Gastrocnemius medialis (tissue), 4 donors: Measurements from ENCODE around the gene NDUFB8. TPM values are rescaled to one million over a fixed set of nuclear protein-coding genes. Genes with fewer than 3 reads are reported as not detected.

Experiments
- ATAC-seq, 2 donors: fragments of 150-250 bp; one replicate each; pipeline ENCODE4 v1.9.1; 2016
- DNase-seq, 2 donors: peaks; one replicate each; pipeline ENCODE4 v3.0.0-alpha.2; 2019
- H3K27ac ChIP-seq, 4 donors: fragments of 200-600 bp; sonication (generic); 1 replicate in 1 of 4; 2 replicates in 3 of 4; pipeline ENCODE4 v1.5.1; 2016 to 2018; ENCODE audit warnings: mild to moderate bottlenecking in 2 of 4, moderate library complexity in 1 of 4
- H3K27me3 ChIP-seq, 3 donors: fragments of 200-600 bp; sonication (generic) in 2 of 3; 1 replicate in 1 of 3; 2 replicates in 2 of 3; pipeline versions ENCODE4 v1.5.1 to v1.6.0; 2016 to 2019; ENCODE audit warnings: mild to moderate bottlenecking in 1 of 3, moderate library complexity in 1 of 3
- H3K36me3 ChIP-seq, 2 donors: fragments of 200-600 bp; sonication (generic) in 1 of 2; one replicate each; pipeline ENCODE4 v1.5.1; 2017 to 2018
- H3K4me1 ChIP-seq, 2 donors: fragments of 200-600 bp; sonication (generic) in 1 of 2; one replicate each; pipeline ENCODE4 v1.5.1; 2016 to 2017; ENCODE audit warnings: mild to moderate bottlenecking in 2 of 2
- H3K4me3 ChIP-seq, 4 donors: fragments of 200-600 bp; sonication (generic) in 3 of 4; 1 replicate in 1 of 4; 2 replicates in 3 of 4; pipeline ENCODE4 v1.5.1; 2016 to 2019; ENCODE audit warnings: mild to moderate bottlenecking in 2 of 4
- H3K9me3 ChIP-seq, 3 donors: fragments of 200-600 bp; sonication (generic) in 2 of 3; 1 replicate in 1 of 3; 2 replicates in 2 of 3; pipeline ENCODE4 v1.5.1; 2016 to 2019
- CTCF ChIP-seq, 5 experiments: fragments of 450-650 bp in 3 of 5; fragments of 200-600 bp in 2 of 5; sonication (generic) in 2 of 5; IDR thresholded peaks in 4 of 5; conservative IDR thresholded peaks in 1 of 5; 1 replicate in 4 of 5; 2 replicates in 1 of 5; pipeline ENCODE4 v1.5.1; 2016 to 2019; ENCODE audit warnings: antibody characterized with exemption in 5 of 5, mild to moderate bottlenecking in 3 of 5, moderate library complexity in 3 of 5
- POLR2A ChIP-seq, 2 donors: fragments of 450-650 bp; IDR thresholded peaks; one replicate each; pipeline ENCODE4 v1.6.1; 2017; ENCODE audit warnings: antibody characterized with exemption in 2 of 2, mild to moderate bottlenecking in 2 of 2, moderate library complexity in 2 of 2
- in situ Hi-C, 4 donors: fragments of 200-750 bp; cut with MboI; loops; one replicate each; pipeline versions ENCODE4 v1.15.0 to v1.8.0; 2017; ENCODE audit warnings: low sequenced_read_pairs in 4 of 4
- intact Hi-C: fragments of 100-400 bp; cut with DNase I; formaldehyde crosslinking; loops from one replicate; pipeline ENCODE4 v1.15.1; 2023; ENCODE audit warnings: low total_unique reads
- total RNA-seq, 4 donors: library from RNA; depleted of rRNA; stranded (reverse); fragments of >200 nt; gene quantifications; one replicate each; pipeline versions ENCODE4 v1.1.0 to v1.2.3, GENCODE V29; 2016

Gene NDUFB8
- total RNA-seq, 4 donors from 2014 or later: 170 to 229 (median 219) TPM

DNA sequence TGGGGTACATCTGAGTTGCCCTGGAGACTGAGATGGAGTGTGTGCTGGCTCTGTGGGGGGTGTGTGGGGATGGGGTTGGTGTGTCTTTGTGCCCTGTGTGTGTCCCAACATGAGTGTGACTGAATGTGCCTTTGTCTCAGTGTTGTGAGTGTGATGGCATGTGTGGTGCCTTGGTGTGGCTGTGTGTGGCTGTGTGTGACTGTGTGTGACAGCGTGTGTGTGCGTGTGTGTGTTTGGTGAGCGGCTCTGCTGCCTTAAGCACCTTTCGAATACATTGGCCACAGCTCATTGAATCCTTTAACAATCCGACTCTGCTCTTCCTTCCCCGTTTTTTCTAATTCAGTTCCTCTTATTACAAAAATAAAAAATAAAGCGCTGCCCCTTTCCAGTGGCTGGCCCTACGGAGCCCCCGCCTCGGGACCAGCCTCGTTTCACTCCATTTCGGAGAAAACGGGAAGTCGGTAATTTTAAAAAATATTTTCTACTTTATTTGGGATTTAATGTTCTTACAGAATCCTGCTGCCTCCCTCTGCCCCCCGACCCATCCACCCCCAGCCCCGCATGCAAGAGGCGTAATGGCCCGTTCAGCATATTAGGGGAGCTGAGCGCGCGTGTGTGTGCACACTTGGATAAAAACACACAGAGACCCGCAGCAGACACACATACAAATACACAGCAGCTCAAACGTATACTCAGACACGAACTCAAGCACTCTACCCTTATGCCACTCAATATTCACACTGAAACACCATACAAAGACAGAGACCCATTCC, 41.6 kb upstream of the NDUFB8 start:
- Histone ChIP-seq H3K27me3 (peaks cover 34 to 46% (median 36%) of the 10 kb centered on the region in 3 donors), H3K27ac (no peak overlapping the region), H3K4me1 (no peaks in the 10 kb centered on the region), H3K36me3 (no peaks in the 10 kb centered on the region), H3K4me3 (no peak overlapping the region), H3K9me3 (no peaks in the 10 kb centered on the region)
- in situ Hi-C loops: no loop called here
- no peak for ATAC-seq
- DNase-seq: no peak
- intact Hi-C loops: no loop called here
- TF ChIP-seq CTCF (IDR thresholded peaks at IDR 0.05 in 4 of 5, conservative IDR thresholded peaks at IDR 0.05 in 1 of 5): no peak
- TF ChIP-seq POLR2A (IDR thresholded peaks at IDR 0.05): no peak

DNA sequence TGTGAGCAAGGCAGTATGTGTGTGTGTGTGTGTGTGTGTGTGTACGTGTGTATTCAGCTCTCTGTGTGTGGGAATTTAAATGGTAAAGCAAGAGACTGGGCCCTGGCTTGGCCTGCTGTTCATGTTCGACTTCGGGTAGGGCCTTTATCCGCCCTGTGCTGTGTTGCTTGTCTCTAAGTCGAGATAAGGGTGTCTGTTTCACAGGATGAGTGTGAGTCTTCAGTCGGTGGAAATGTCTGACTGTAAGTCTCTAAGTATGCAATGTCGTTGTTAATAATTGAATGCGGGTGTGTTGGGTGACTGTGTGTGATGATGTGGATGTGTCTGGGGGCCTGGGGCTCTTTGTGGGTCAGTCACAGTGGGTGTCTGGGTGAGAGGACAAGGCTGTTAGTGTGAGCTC, 40.8 kb upstream of the NDUFB8 start:
- H3K36me3 ChIP-seq: no peaks in the 10 kb centered on the region
- ATAC-seq: no peak
- no peaks in the 10 kb centered on the region for H3K4me1 ChIP-seq
- intact Hi-C loops: no loop called here
- TF ChIP-seq POLR2A (IDR thresholded peaks at IDR 0.05) (no peak), CTCF (IDR thresholded peaks at IDR 0.05 in 4 of 5, conservative IDR thresholded peaks at IDR 0.05 in 1 of 5) (no peak)
- no peak for DNase-seq
- H3K9me3 ChIP-seq: no peaks in the 10 kb centered on the region
- no peak overlapping the region for H3K4me3 ChIP-seq
- peaks cover 34 to 48% (median 40%) of the 10 kb centered on the region in 3 donors for H3K27me3 ChIP-seq
- no peak overlapping the region for H3K27ac ChIP-seq
- in situ Hi-C loops: no loop called here

GRCh38 chr10:100569687-100570481, 40.2 kb upstream of the NDUFB8 start:
- Histone ChIP-seq H3K36me3 (no peaks in the 10 kb centered on the region), H3K4me3 (no peak overlapping the region), H3K27me3 (peaks cover 35 to 54% (median 44%) of the 10 kb centered on the region in 3 donors), H3K9me3 (no peaks in the 10 kb centered on the region), H3K27ac (no peak overlapping the region), H3K4me1 (no peaks in the 10 kb centered on the region)
- no peak for TF ChIP-seq POLR2A (IDR thresholded peaks at IDR 0.05)
- no peak for TF ChIP-seq CTCF (IDR thresholded peaks at IDR 0.05 in 4 of 5, conservative IDR thresholded peaks at IDR 0.05 in 1 of 5)
- ATAC-seq (no peak), DNase-seq (no peak)
- intact Hi-C loops: no loop called here
- in situ Hi-C loops: no loop called here

DNA sequence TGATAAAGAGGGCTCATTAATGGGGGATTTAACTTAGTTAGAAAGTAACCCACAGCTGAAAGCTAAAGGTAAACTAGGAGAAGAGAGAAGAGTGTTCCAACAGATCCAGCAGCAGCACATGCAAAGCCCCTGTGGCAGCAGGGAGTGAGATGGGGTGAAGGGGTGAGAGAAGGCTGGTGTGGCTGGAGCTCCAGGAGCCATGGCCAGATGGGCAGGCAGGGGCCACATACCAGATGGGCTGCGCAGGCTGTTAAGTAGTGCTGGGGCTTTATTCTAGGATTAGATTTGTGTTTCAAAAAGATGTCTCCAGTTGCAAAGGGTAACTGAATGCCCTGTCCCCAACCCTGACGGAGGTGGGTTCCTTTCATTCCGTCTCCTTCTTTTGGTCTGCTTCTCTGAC, 39.2 kb upstream of the NDUFB8 start:
- H3K4me3 ChIP-seq: no peak overlapping the region
- DNase-seq: no peak
- no peaks in the 10 kb centered on the region for H3K36me3 ChIP-seq
- TF ChIP-seq POLR2A (IDR thresholded peaks at IDR 0.05): no peak
- TF ChIP-seq CTCF (IDR thresholded peaks at IDR 0.05 in 4 of 5, conservative IDR thresholded peaks at IDR 0.05 in 1 of 5): no peak
- H3K27ac ChIP-seq: no peak overlapping the region
- H3K4me1 ChIP-seq: no peaks in the 10 kb centered on the region
- no peaks in the 10 kb centered on the region for H3K9me3 ChIP-seq
- H3K27me3 ChIP-seq: peaks cover 45 to 64% (median 54%) of the 10 kb centered on the region in 3 donors
- intact Hi-C loops: no loop called here
- no peak for ATAC-seq
- in situ Hi-C loops: no loop called here
